Transverse colon (tissue), 4 donors: ENCODE measurements around the gene FARP1. TPM values are rescaled to one million over a fixed set of nuclear protein-coding genes. Genes with fewer than 3 reads are reported as not detected.

Source experiments
- DNase-seq: peaks from one replicate; pipeline ENCODE4 v3.0.0-alpha.2; 2019
- H3K27ac ChIP-seq, 4 donors: fragments of 200-600 bp; sonication (generic); 2 replicates each; pipeline ENCODE4 v1.5.1; 2016 to 2018; ENCODE audit warnings: inconsistent platforms in 4 of 4
- H3K27me3 ChIP-seq: fragments of 200-600 bp; sonication (generic); 2 replicates; pipeline ENCODE4 v1.5.1; 2017; ENCODE audit warnings: inconsistent platforms
- H3K36me3 ChIP-seq, 4 donors: fragments of 200-600 bp; sonication (generic); 2 replicates each; pipeline ENCODE4 v1.5.1; 2017 to 2019; ENCODE audit warnings: inconsistent platforms in 4 of 4
- H3K4me1 ChIP-seq, 4 donors: fragments of 200-600 bp; sonication (generic); 2 replicates each; pipeline ENCODE4 v1.5.1; 2017 to 2020; ENCODE audit warnings: inconsistent platforms in 4 of 4
- H3K4me3 ChIP-seq, 4 donors: fragments of 200-600 bp; sonication (generic); 1 replicate in 1 of 4; 2 replicates in 3 of 4; pipeline versions ENCODE4 v1.5.1 to v1.6.1; 2017 to 2019; ENCODE audit warnings: inconsistent platforms in 4 of 4
- H3K9me3 ChIP-seq, 2 donors: fragments of 200-600 bp; sonication (generic); 2 replicates each; pipeline ENCODE4 v1.5.1; 2017 to 2019; ENCODE audit warnings: inconsistent platforms in 2 of 2
- EP300 ChIP-seq: sonication (generic); formaldehyde crosslinking; IDR thresholded peaks from one replicate; pipeline ENCODE4 v1.6.1; 2017; ENCODE audit warnings: antibody characterized with exemption, low read depth
- POLR2A ChIP-seq: fragments of 450-650 bp; IDR thresholded peaks from one replicate; pipeline ENCODE4 v1.6.1; 2016; ENCODE audit warnings: antibody characterized with exemption, mild to moderate bottlenecking, moderate library complexity
- POLR2AphosphoS5 ChIP-seq, 3 donors: sonication (generic); formaldehyde crosslinking; IDR thresholded peaks; one replicate each; pipeline ENCODE4 v1.6.1; 2016; ENCODE audit warnings: antibody characterized with exemption in 3 of 3
- WGBS, 2 donors: methylation state at CpG; one replicate each; pipeline ENCODE4 v1.1.5; 2018; ENCODE audit warnings: low coverage in 1 of 2; 5-methylcytosine and 5-hydroxymethylcytosine counted together
- in situ Hi-C, 4 donors: fragments of 200-750 bp; cut with MboI; loops; one replicate each; pipeline versions ENCODE4 v1.15.0 to v1.15.1; 2017; ENCODE audit warnings: low sequenced_read_pairs in 3 of 4, low pct_ligation_motif_present in 1 of 4, low pct_unique_long_range_greater_than_20kb in 1 of 4
- intact Hi-C: fragments of 100-400 bp; cut with DNase I; formaldehyde crosslinking; loops from one replicate; pipeline ENCODE4 v1.15.1; 2023; ENCODE audit warnings: low total_unique reads
- total RNA-seq, 4 donors: library from RNA; depleted of rRNA; stranded (reverse); fragments of >200 nt; gene quantifications; one replicate each; pipeline ENCODE4 v1.1.0, GENCODE V29; 2016
- TF ChIP-seq, protein P1 (sequence below), 5 experiments: fragments of 200-600 bp in 3 of 5; fragments of 450-650 bp in 2 of 5; sonication (generic) in 3 of 5; IDR thresholded peaks; 1 replicate in 2 of 5; 2 replicates in 3 of 5; pipeline ENCODE4 v1.5.1; 2016 to 2017; ENCODE audit warnings: antibody characterized with exemption in 5 of 5, inconsistent platforms in 3 of 5, mild to moderate bottlenecking in 2 of 5, moderate library complexity in 1 of 5

Gene FARP1
- total RNA-seq, 4 donors from 2014 or later, result 32.8 to 41.8 (median 38.3) TPM

- no peak for DNase-seq
- H3K9me3 ChIP-seq, result no peaks in the 10 kb centered on the region
- no peak overlapping the region for H3K27ac ChIP-seq
- WGBS, 2 donors, result 81% methylated on average over 27 of the region's 27 CpGs; no CpG with 5 or more reads in 1 of the 2 donors
- intact Hi-C loops (no loop called here), in situ Hi-C loops (loop anchor here (10.0 to 25.0 kb wide), 3 partner anchors 212 to 580 kb away; no protein-coding TSS in a partner anchor)
- TF ChIP-seq EP300 (no peak), POLR2AphosphoS5 (IDR thresholded peaks at IDR 0.05) (no peak), POLR2A (no peak)
- TF ChIP-seq, protein P1, sequence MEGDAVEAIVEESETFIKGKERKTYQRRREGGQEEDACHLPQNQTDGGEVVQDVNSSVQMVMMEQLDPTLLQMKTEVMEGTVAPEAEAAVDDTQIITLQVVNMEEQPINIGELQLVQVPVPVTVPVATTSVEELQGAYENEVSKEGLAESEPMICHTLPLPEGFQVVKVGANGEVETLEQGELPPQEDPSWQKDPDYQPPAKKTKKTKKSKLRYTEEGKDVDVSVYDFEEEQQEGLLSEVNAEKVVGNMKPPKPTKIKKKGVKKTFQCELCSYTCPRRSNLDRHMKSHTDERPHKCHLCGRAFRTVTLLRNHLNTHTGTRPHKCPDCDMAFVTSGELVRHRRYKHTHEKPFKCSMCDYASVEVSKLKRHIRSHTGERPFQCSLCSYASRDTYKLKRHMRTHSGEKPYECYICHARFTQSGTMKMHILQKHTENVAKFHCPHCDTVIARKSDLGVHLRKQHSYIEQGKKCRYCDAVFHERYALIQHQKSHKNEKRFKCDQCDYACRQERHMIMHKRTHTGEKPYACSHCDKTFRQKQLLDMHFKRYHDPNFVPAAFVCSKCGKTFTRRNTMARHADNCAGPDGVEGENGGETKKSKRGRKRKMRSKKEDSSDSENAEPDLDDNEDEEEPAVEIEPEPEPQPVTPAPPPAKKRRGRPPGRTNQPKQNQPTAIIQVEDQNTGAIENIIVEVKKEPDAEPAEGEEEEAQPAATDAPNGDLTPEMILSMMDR (IDR thresholded peaks at IDR 0.05), result no peak
- H3K4me3 ChIP-seq, result no peak overlapping the region
- no peaks in the 10 kb centered on the region for H3K27me3 ChIP-seq
- H3K4me1 ChIP-seq, result peaks cover 0 to 7% (median 1%) of the 10 kb centered on the region in 4 donors
- H3K36me3 ChIP-seq, result peaks cover 0 to 6% (median 0%) of the 10 kb centered on the region in 4 donors
Observed at GRCh38 chr13:98442391-98443230, 299.7 kb downstream of the FARP1 start.

DNA sequence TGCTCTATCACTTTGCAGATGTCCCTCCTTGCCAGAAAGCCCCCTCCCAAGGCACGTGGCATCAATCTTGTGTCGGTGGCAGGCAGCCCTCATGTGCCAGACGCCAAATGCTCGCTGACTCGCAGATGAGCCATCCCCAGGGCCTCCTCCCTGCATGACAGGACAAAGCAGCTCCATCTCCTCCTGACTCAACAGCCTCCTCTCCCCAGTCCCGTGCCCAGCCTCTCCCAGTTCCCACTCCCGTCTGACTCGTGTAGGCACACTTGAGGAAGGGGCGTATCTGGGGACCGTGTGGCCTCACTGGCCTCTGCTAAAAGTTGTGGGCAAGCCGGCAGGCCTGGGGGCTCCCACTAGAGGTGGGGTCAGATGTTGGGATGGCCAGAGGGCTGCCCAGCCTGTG lies 300.4 kb downstream of the FARP1 start:
- DNase-seq, result no peak
- no peak overlapping the region for H3K27ac ChIP-seq
- H3K4me3 ChIP-seq, result no peak overlapping the region
- H3K36me3 ChIP-seq, result peaks cover 0 to 6% (median 3%) of the 10 kb centered on the region in 4 donors
- TF ChIP-seq, protein P1 (IDR thresholded peaks at IDR 0.05), result no peak
- TF ChIP-seq EP300 (no peak), POLR2A (no peak), POLR2AphosphoS5 (IDR thresholded peaks at IDR 0.05) (no peak)
- in situ Hi-C loops, result loop anchor here (10.0 to 25.0 kb wide), 3 partner anchors 211 to 581 kb away; no protein-coding TSS in a partner anchor
- no peaks in the 10 kb centered on the region for H3K9me3 ChIP-seq
- peaks cover 0 to 7% (median 1%) of the 10 kb centered on the region in 4 donors for H3K4me1 ChIP-seq
- intact Hi-C loops, result no loop called here
- no peaks in the 10 kb centered on the region for H3K27me3 ChIP-seq
- 81% methylated on average over 11 of the region's 11 CpGs; no CpG with 5 or more reads in 1 of the 2 donors for WGBS, 2 donors

GRCh38 chr13:98443800-98444325 lies 301.0 kb downstream of the FARP1 start:
- Histone ChIP-seq H3K27ac (no peak overlapping the region), H3K36me3 (peaks cover 0 to 9% (median 3%) of the 10 kb centered on the region in 4 donors), H3K4me1 (peaks cover 0 to 7% (median 1%) of the 10 kb centered on the region in 4 donors), H3K9me3 (no peaks in the 10 kb centered on the region), H3K27me3 (no peaks in the 10 kb centered on the region), H3K4me3 (no peak overlapping the region)
- intact Hi-C loops, result loop anchor here (1.0 kb wide), 1 partner anchor 302 kb away; no protein-coding TSS in a partner anchor
- TF ChIP-seq POLR2A (no peak), EP300 (no peak), POLR2AphosphoS5 (IDR thresholded peaks at IDR 0.05) (no peak)
- TF ChIP-seq, protein P1 (IDR thresholded peaks at IDR 0.05), result no peak
- 84% methylated on average over 21 of the region's 21 CpGs; no CpG with 5 or more reads in 1 of the 2 donors for WGBS, 2 donors
- DNase-seq, result no peak
- in situ Hi-C loops, result loop anchor here (10.0 to 25.0 kb wide), 3 partner anchors 211 to 582 kb away; no protein-coding TSS in a partner anchor

GRCh38 chr13:98444381-98444780 lies 301.5 kb downstream of the FARP1 start:
- in situ Hi-C loops, result loop anchor here (10.0 to 25.0 kb wide), 3 partner anchors 210 to 582 kb away; no protein-coding TSS in a partner anchor
- H3K27me3 ChIP-seq, result no peaks in the 10 kb centered on the region
- H3K4me1 ChIP-seq, result peaks cover under 1 to 7% (median 3%) of the 10 kb centered on the region in 4 donors
- H3K36me3 ChIP-seq, result peaks cover 0 to 13% (median 3%) of the 10 kb centered on the region in 4 donors
- no peak overlapping the region for H3K27ac ChIP-seq
- WGBS, 2 donors, result 94 to 100% methylated on average over 1 to 16 of the region's 16 CpGs
- intact Hi-C loops, result loop anchor here (1.0 kb wide), 1 partner anchor 302 kb away; no protein-coding TSS in a partner anchor
- no peak overlapping the region for H3K4me3 ChIP-seq
- H3K9me3 ChIP-seq, result no peaks in the 10 kb centered on the region
- TF ChIP-seq POLR2AphosphoS5 (IDR thresholded peaks at IDR 0.05), result no peak
- no peak for TF ChIP-seq POLR2A
- TF ChIP-seq EP300, result no peak
- TF ChIP-seq, protein P1 (IDR thresholded peaks at IDR 0.05), result no peak
- no peak for DNase-seq
